ENCODE data around the gene TPM2. TPM values are rescaled to one million over a fixed set of nuclear protein-coding genes. Genes with fewer than 3 reads are reported as not detected.

Gene TPM2
- total and polyA plus RNA-seq, 10 of the 15 experiments (the other 5 are each of a cell fraction or from before 2014, with no cell fraction given) = 0.11 to 9.3 (median 1.1) TPM

- TF ChIP-seq ZBTB40 (IDR thresholded peaks at IDR 0.05; ENCODE audit: borderline replicate concordance) (no peak), HDAC2 (IDR thresholded peaks at IDR 0.05) (no peak), CTCF (IDR thresholded peaks at IDR 0.05 in 2 of 3, conservative IDR thresholded peaks at IDR 0.05 in 1 of 3; ENCODE audit: control insufficient read depth in 2 of 3, extremely low read depth in 1 of 3, insufficient read depth in 1 of 3, low read depth in 3 of 3, low read length in 3 of 3) (peak; percentile 40 to 46 (median 42); a peak in 5 of 6 replicates), MYB (IDR thresholded peaks at IDR 0.05; ENCODE audit: borderline replicate concordance, low read depth, low read length) (no peak), E4F1 (IDR thresholded peaks at IDR 0.05; ENCODE audit: borderline replicate concordance, partially characterized antibody) (no peak), ATF2 (IDR thresholded peaks at IDR 0.05; ENCODE audit: low read length) (no peak), BACH1 (IDR thresholded peaks at IDR 0.05; ENCODE audit: borderline replicate concordance) (no peak), POLR2A (IDR thresholded peaks at IDR 0.05; ENCODE audit: low read depth, low read length) (no peak), ZBTB11 (CRISPR knock-in tag; IDR thresholded peaks at IDR 0.05) (no peak), ZNF687 (IDR thresholded peaks at IDR 0.05) (no peak), SMC3 (IDR thresholded peaks at IDR 0.05; ENCODE audit: borderline replicate concordance, low read length) (no peak; the same call in 1 of the 2 replicates), NBN (IDR thresholded peaks at IDR 0.05) (0 out of 2 replicates have a peak, but pooled peaks have one; percentile 48)
Observed at GRCh38 chr9:35726931-35727330, 37.2 kb upstream of the TPM2 start (continued).
